ENCODE data around the gene EFNA5.
A peak's percentile ranks its signal among the peaks of the same experiment; 100 is the strongest.

EFNA5 gene

GRCh38 chr5:107670932-107671741 is at the start of gene EFNA5:
TSS of gene EFNA5 (minus strand) at chr5:107670937.
- peak; percentile 37 for DNase-seq

GRCh38 chr5:107719034-107719606 is 48.4 kb upstream of the EFNA5 start:
- DNase-seq: no peak

- DNase-seq: no peak
These were observed 47.1 kb upstream of the EFNA5 start for GRCh38 chr5:107717816-107718215.

- DNase-seq: no peak
These were observed 42.5 kb upstream of the EFNA5 start for GRCh38 chr5:107713228-107713627.

GRCh38 chr5:107712359-107712870 is 41.7 kb upstream of the EFNA5 start:
- no peak for DNase-seq

- DNase-seq: no peak
These were observed 34.8 kb upstream of the EFNA5 start for GRCh38 chr5:107705402-107706014.

- no peak for DNase-seq
These were observed 34.1 kb upstream of the EFNA5 start for GRCh38 chr5:107704681-107705401.

GRCh38 chr5:107700481-107700880 is 29.7 kb upstream of the EFNA5 start:
- no peak for DNase-seq

- no peak for DNase-seq
These were observed 28.7 kb upstream of the EFNA5 start for GRCh38 chr5:107699425-107699824.

- no peak for DNase-seq
These were observed 27.5 kb upstream of the EFNA5 start for GRCh38 chr5:107698286-107698685.

GRCh38 chr5:107696498-107696897 is 25.8 kb upstream of the EFNA5 start:
- no peak for DNase-seq

GRCh38 chr5:107696080-107696479 is 25.3 kb upstream of the EFNA5 start:
- DNase-seq: no peak

GRCh38 chr5:107687937-107688336 is 17.2 kb upstream of the EFNA5 start:
- DNase-seq: no peak

- no peak for DNase-seq
These were observed 16.7 kb upstream of the EFNA5 start for GRCh38 chr5:107687404-107687803.

GRCh38 chr5:107682533-107682932 is 11.8 kb upstream of the EFNA5 start:
- DNase-seq: no peak

GRCh38 chr5:107680799-107681198 is 10.1 kb upstream of the EFNA5 start:
- DNase-seq: no peak

- no peak for DNase-seq
These were observed 9.4 kb upstream of the EFNA5 start for GRCh38 chr5:107680099-107680498.

- no peak for DNase-seq
These were observed 6.0 kb upstream of the EFNA5 start for GRCh38 chr5:107676702-107677101.

GRCh38 chr5:107675201-107675600 is 4.5 kb upstream of the EFNA5 start:
- no peak for DNase-seq

- DNase-seq: no peak
These were observed 3.9 kb upstream of the EFNA5 start for GRCh38 chr5:107674655-107675054.

GRCh38 chr5:107673368-107674136 is 2.8 kb upstream of the EFNA5 start:
- DNase-seq: peak; percentile 82

- DNase-seq: no peak
These were observed 2.3 kb upstream of the EFNA5 start for GRCh38 chr5:107673039-107673367.
